AG09309 (cell line): ENCODE data around the gene FOXN1.

Experiments used
- DNase-seq: peaks from one replicate; pipeline ENCODE4 v3.0.0-alpha.2; 2010; ENCODE audit warnings: low read depth
- H3K4me3 ChIP-seq: 2 replicates; pipeline ENCODE4 v1.5.1; 2011; ENCODE audit warnings: mild to moderate bottlenecking, low read depth, low read length, moderate library complexity; ENCODE audit not compliant: control insufficient read depth
- TF ChIP-seq, protein P1 (sequence below): IDR thresholded peaks from 2 replicates; pipeline ENCODE4 v1.5.1; 2011; ENCODE audit warnings: mild to moderate bottlenecking, low read depth, low read length, inconsistent platforms; ENCODE audit not compliant: insufficient read depth, control insufficient read depth; ENCODE audit errors: missing control alignments

The FOXN1 gene

DNA sequence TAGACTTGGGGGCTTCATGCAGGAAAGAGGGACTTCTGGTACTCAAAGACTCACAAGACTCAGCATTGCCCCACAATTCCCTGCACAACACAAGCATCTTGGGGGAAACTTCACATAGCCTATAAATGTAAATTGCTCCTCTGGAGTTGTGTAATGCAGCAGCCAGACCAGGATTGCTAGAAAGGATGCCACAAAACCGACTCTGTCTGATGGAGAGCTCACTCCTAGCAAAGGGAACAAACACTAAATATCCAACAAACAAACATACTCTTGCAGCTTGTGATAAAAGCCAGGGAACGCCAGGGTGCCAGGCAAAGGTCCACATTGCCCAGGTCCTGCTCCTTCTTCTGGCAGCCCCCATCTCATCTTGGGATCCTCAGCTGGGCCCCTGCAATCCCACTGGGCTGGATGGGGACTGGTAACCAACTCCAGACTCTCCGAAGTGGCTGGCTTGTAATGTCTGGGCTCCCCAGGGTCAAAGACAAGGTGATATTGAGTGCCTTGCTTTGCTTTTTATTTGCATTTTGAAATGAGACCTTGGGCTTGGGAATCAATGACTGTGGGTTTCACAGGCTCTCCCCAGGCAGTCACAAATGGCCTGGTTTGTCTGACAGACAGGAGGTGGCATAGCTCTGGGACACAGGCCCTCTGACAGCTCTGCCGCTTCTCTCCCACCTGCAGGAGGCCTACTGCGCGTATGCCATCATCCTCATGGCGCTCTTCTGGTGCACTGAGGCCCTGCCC, 17.4 kb upstream of the FOXN1 start:
- DNase-seq: no peak
- H3K4me3 ChIP-seq: no peak overlapping the region
- TF ChIP-seq, protein P1, sequence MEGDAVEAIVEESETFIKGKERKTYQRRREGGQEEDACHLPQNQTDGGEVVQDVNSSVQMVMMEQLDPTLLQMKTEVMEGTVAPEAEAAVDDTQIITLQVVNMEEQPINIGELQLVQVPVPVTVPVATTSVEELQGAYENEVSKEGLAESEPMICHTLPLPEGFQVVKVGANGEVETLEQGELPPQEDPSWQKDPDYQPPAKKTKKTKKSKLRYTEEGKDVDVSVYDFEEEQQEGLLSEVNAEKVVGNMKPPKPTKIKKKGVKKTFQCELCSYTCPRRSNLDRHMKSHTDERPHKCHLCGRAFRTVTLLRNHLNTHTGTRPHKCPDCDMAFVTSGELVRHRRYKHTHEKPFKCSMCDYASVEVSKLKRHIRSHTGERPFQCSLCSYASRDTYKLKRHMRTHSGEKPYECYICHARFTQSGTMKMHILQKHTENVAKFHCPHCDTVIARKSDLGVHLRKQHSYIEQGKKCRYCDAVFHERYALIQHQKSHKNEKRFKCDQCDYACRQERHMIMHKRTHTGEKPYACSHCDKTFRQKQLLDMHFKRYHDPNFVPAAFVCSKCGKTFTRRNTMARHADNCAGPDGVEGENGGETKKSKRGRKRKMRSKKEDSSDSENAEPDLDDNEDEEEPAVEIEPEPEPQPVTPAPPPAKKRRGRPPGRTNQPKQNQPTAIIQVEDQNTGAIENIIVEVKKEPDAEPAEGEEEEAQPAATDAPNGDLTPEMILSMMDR: no peak

DNA sequence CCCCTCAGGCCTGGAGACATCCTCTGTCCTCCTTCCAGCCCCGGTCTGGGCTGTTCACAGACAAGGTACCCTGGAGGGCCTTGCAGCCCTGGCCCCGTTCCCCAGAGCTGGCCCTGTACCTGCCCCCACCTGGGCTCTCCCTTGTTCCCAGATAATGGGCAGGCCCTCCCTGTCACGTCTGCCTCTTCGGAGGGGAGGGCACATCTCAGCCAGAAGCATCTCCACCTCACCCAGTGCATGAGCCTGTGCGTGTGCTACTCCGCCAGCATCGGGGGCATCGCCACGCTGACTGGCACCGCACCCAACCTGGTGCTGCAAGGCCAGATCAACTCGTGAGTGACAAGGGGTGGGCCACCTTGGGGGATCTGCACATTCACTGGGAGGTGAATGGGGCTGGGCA, 14.9 kb upstream of the FOXN1 start:
- TF ChIP-seq, protein P1: no peak
- DNase-seq: no peak

DNA sequence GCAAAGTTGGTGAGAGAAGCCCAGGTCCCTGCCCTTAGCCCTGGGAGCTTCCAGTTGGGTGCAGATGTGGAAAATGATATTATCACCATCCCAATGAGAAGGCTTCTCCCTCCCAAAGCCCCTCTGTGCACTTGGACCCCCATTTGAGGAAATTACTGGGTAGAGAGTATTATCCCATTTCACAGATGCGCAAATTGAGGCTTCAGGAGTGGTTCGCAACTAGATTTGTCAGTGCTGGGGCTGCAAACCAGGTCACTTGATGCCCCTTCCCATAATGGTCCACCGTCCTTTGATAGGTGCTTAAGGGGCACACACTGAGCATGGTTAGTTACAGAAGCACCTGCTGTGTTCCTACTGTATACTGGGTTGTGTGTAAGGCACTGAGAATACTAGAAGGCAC, 14.3 kb upstream of the FOXN1 start:
- TF ChIP-seq, protein P1: no peak
- no peak overlapping the region for H3K4me3 ChIP-seq
- DNase-seq: no peak

More for the DNA sequence above, 14.9 kb upstream of the FOXN1 start:
- H3K4me3 ChIP-seq: no peak overlapping the region

DNA sequence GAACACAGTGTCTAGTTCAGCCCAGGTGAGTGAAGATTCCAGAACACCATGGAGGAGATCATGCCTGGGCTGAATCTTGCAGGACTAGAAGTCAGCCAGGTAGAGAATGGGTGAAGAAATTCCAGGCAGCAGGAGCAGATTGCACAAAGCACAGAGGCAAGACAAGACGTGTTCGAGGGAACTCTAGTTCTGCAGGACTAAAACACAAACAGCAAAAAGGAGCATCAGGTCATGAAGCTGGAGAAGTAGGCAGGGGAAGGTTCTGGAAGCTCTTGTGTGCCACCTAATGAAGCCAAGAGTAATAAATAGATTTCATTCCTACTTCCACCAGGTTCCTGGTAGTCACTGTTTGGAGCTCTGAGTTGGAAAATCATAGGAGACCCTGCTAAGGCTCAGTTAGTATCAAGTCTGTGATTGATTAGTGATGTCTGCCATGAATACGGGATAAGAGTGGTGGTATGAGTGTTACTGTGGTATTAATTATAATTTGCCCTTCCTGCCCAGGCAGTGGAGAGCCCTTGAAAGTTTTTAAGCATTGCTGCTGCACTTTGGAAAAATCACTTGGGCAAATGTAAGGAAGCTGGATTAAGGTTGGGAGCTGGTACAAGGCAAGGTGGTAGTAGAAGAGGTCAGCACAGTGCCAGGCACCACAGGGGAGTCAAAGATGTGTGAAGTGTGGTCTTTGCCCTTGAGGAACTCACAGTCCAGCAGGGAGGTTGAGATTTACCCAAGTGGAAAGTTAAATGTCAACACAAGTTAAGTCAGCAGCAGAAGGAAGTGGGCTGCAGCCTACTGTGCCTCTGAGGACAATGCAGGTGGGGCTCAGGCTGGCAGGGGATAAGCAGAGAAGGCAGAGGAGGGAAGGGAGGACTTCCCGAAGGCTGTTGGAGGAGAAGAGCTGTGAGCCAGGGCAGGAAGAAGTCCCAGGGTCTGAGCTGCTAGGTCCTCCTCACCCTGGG, 13.5 kb upstream of the FOXN1 start:
- TF ChIP-seq, protein P1: no peak
- no peak overlapping the region for H3K4me3 ChIP-seq
- DNase-seq: no peak

DNA sequence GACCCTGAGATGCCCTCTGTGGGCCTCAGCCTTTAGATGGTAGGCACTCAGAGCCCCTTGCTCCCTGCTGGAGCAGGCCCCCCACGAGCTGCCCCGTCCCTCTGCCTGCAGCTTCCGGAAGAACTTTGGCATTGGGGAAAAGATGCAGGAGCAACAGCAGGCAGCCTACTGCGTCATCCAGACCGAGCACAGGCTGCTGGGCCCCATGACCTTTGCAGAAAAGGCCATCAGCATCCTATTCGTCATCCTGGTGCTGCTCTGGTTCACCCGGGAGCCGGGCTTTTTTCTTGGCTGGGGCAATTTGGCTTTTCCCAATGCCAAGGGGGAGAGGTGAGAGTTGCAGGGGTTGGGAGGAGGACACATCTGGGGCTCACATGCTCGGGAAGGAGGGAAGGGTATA, 12.7 kb upstream of the FOXN1 start:
- H3K4me3 ChIP-seq: no peak overlapping the region
- no peak for DNase-seq
- TF ChIP-seq, protein P1: no peak

DNA sequence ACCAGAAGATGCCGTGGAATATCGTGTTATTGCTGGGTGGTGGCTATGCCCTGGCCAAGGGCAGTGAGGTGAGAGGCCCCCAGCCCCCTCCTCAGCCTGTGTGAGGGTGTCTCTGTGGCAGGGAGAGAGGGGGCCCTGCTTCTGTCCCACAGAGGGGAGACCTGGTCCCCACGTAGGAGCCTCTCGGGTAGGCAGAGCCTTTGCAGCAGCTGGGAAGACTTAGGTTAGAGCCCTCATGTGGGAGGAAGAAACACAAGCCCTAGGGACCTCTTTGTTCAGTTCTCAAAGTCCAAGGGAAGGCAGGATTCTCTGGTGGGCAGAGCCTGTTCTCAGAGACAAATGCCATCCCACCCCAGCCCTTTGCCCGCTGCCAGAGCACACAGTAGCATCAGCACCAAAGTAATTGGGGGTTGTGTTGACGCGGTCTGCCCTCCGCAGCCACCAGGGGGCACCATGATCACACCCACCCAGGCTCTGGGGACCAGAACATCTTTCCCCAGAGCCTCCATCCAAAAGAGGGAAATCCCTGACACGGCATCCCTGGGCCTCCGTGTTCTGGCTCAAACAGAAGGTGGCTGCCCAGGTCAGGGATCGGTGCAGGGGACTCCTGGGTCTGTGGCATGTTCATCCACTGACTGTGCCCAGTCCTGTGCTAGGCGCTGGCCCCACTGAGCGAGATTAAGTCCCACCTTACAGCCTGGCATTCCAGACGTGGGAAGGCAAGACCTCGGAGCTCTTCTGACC, 11.5 kb upstream of the FOXN1 start:
- H3K4me3 ChIP-seq: no peak overlapping the region
- DNase-seq: peak; percentile 13
- TF ChIP-seq, protein P1: peak; percentile 95
